T-helper 22 cell (primary cell): ENCODE results near the gene MRAS.

ENCODE experiments used
- DNase-seq: peaks from one replicate; pipeline ENCODE4 v3.0.0-alpha.2; 2020; ENCODE audit warnings: low read depth

The MRAS gene

GRCh38 chr3:138340511-138340910 lies 7.9 kb upstream of the MRAS start:
- no peak for DNase-seq

DNA sequence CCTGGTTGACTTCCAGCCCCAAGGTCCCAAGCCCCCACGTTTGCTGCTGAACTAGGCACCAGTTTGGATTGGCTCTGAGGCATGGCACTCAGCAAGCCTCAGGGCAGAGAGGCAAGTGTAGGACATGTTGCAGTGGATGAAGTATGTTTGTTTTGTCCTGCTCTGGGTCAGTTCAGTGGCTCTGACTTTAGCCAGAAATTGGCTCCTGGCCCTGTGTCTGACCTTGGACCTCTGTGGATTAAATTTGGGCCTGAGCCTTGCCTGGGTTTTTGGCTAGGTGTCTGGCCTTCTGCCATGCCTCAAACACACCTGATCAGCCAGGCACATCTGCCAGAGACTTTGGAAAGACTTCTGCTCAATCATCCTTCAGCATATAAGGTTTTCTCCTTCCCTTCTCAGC lies 3.6 kb upstream of the MRAS start:
- no peak for DNase-seq

- DNase-seq: no peak
These were observed 668 bp downstream of the MRAS start for GRCh38 chr3:138348754-138349739.

DNA sequence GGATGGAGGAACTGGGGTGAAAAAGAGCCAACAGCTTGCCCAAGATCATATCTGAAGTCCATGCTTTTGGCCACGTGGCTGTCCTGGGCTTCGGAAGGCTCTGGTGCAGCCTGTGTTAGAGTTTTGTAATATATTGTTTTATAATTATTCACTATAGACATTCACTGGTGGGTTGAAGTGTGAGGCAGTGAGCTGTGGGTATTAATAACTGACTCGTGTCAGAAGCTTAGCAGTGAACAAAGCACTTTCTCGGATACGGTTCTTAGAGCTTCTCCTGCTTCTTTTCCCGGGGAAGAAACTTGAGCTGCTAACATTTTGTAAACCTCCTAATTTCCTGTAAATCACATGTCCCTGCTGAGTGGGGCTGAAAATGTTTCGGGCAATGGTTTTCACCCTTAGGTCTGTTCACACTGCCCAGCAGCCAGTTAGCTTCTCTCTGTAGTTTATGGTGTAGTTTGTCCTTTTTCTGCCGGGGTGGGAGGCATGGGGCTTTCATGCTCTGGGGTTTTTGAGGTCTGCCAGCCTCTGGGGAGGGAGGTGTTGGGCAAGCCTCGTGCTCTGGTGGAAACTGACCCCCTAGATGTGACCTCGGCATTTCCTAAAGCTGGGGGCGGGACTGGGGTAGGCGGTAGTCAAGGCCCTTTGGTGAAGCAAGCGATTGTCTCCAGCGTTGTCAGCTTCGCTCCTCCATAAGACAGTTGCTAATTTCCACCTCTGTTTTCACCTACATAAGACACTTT lies 1.7 kb downstream of the MRAS start:
- DNase-seq: no peak

DNA sequence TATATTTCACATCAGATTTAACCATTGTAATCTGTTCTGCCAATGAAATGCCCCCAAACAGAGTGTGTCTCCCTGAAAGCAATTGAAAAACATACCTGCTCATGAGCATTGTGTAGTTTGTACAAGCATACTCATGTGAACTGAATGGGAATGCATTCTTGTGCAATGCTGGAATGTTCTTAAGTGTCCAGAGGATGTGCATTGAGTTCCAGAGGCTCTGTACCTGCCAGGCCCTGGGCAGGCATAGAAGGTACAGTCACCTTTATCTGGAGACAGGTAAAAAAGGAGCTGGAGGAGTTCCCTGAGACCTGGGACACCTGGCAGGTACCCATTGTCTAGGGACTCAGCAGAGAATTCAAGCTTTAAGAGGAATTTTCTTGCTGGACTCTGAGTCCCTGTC lies 2.8 kb downstream of the MRAS start:
- no peak for DNase-seq

GRCh38 chr3:138351916-138352550 lies 3.7 kb downstream of the MRAS start:
- no peak for DNase-seq

DNA sequence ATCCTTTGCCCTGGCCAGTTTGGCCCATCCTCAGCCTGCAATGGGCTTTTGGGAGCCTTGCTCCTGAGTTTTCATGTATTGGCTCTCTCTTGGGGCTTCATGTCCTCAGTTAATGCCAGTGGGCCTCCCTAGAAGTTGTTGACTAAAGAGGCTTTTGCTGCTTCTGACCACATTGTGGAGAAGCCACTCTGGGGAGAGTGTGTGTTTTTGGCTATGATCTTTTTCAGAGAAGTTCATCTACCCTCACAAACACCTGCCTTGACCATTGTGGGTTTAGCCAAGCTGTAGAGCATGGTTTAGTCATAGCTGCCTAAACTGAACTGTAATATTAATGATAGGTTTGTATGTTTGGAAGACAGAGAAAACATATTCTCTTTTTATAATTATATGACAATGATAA lies 6.0 kb downstream of the MRAS start:
- no peak for DNase-seq

DNA sequence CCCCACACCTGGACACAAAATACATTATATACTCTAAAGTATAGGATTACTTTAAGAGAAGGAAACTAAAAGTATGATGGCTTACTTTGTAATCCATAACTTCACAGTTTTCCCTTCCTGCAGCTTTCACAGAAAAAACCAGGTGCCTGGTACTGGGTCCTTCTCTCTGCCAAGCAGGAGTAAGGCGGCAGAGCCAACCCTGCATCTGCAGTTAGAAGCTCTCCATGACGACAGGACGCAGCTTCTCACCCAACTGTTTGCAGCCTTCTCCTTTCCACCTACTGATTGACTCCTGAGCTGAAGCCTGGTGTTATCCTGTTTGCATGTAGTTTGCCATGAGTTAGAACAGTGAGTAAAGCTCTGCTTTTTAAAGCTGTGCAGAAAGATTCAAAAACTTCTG lies 6.7 kb downstream of the MRAS start:
- DNase-seq: no peak

GRCh38 chr3:138356730-138357405 lies 8.5 kb downstream of the MRAS start:
- no peak for DNase-seq

DNA sequence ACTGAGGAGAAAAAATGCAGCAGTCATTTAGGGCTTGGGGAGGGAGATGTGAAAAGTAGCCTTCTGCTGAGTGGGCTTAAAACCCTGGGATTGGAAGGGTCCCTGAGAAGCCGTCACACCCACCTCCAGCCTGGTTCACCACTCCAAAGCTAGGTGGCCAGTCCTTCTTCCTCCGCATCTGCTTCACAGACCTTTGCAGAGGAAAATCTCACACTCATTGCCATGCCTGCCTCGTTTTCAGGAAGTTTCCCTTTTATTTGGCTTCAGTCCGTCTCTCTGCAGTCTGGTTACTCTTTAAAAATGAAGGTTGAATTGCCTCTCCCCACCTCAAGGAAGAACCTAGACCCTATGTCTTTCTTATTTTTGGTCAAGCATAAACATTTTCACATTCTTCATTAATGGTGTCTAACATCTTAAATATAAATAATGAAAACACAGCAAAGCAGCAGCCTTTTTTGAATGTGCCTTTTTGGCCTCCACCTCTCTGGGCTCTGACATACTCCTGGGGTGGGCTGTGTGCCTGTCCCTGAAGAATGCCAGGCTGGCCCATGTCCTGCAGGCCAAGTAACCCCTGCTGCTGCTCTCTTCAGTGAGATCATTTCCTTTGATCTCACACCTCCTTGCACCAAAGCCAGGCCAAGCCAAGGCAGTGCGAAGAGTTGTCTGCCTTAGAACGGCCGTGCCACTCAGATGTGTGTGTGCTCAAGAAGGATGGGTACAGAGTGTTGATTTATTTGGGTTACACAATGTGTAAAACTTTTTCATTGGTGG lies 11.0 kb downstream of the MRAS start:
- DNase-seq: no peak

- no peak for DNase-seq
These were observed 11.8 kb downstream of the MRAS start for GRCh38 chr3:138359919-138360868.

DNA sequence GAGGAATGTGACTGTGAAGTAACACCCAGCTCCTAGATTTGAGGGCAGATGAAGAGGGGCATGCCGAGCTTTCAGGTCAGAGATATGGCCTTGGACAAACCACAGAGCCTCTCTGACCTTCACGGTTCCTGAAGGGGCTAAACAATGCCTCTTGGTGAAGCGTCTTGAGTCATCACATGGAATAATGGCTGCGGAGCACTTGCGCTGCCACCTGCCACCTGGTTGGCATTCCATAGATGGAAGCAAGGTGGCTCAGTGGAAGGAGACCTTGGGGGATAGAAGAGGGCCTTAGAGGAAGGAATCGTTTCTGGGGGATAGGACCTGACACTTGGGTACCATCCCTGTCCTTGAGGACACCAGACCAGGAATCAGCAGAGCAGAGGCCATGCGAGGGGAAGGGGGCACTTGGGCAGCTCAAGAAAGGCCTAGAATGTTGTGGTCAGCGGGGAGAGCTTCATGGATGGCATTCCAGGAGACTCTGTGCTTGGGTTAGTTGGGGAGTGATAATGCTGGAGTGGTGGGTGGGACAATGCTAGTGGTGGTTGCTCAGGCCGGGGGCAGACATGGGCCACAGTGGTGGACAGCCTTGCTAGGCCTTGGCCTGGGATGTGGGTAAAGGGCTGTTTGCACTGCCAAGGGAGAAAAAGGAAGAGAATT lies 12.6 kb downstream of the MRAS start:
- DNase-seq: no peak

GRCh38 chr3:138361561-138361971 lies 13.2 kb downstream of the MRAS start:
- no peak for DNase-seq

- DNase-seq: no peak
These were observed 14.2 kb downstream of the MRAS start for GRCh38 chr3:138362538-138362937.

- no peak for DNase-seq
These were observed 14.9 kb downstream of the MRAS start for GRCh38 chr3:138363322-138363721.

GRCh38 chr3:138364356-138365252 lies 16.2 kb downstream of the MRAS start:
- no peak for DNase-seq

DNA sequence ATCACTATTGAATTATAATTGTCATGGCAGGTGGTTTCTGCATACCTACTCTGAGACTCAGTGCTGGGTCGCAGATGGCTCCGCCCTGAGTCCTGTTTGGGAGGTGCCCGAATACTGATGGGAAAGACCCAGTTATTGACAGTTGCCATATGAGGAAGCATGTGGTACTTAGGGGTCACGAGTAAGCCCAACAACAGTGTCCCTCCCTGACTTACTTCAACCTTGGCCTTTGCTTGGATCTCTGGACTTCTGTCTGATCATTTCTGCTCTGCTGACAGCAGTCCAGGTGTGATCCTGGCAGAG lies 16.8 kb downstream of the MRAS start:
- no peak for DNase-seq

GRCh38 chr3:138366006-138366759 lies 17.8 kb downstream of the MRAS start:
- no peak for DNase-seq
